DND-41 (cell line): ENCODE results near the gene RNLS.

Experiments used
- CTCF ChIP-seq: IDR thresholded peaks from 2 replicates; pipeline ENCODE4 v1.5.1; 2012; ENCODE audit warnings: borderline replicate concordance, low read length, moderate library complexity, mild to moderate bottlenecking; ENCODE audit not compliant: poor library complexity, severe bottlenecking; ENCODE audit errors: extremely low read depth
- EZH2 ChIP-seq: IDR thresholded peaks from 3 replicates; pipeline ENCODE4 v1.6.1; 2012; ENCODE audit warnings: borderline replicate concordance, low read depth, mild to moderate bottlenecking, moderate library complexity, low read length, inconsistent platforms; ENCODE audit not compliant: severe bottlenecking

- no peak for TF ChIP-seq CTCF
- no peak for TF ChIP-seq EZH2
Measured at GRCh38 chr10:88482220-88482619, 100.9 kb downstream of the RNLS start.
